NCI-H2029 treated with DMSO at 0.1 percent for 48 hours (cell line): ENCODE results near the gene RNFT2.
A peak's percentile ranks its signal among the peaks of the same experiment; 100 is the strongest.
"Not testable (repeated sequence)": the region's sequence is repeated elsewhere in the genome, so short reads cannot be mapped to it uniquely, and the experiment has no call there.

Experiments
- DNase-seq: peaks from one replicate; lab custom pipeline; 2025; lab: John Stamatoyannopoulos, UW

RNFT2 gene

GRCh38 chr12:116710370-116711150 is 27.6 kb upstream of the RNFT2 start:
- no peak for DNase-seq

- no peak for DNase-seq
Measured at GRCh38 chr12:116712458-116713303, 25.4 kb upstream of the RNFT2 start.

- no peak for DNase-seq
Measured at GRCh38 chr12:116713527-116713926, 24.6 kb upstream of the RNFT2 start.

GRCh38 chr12:116714175-116714574 is 23.9 kb upstream of the RNFT2 start:
- no peak for DNase-seq

GRCh38 chr12:116717466-116718437 is 20.4 kb upstream of the RNFT2 start:
- DNase-seq: no peak

- DNase-seq: peak; percentile 92
Measured at GRCh38 chr12:116718655-116719454, 19.3 kb upstream of the RNFT2 start.

GRCh38 chr12:116719731-116720528 is 18.2 kb upstream of the RNFT2 start:
- DNase-seq: no peak

GRCh38 chr12:116722245-116722644 is 15.9 kb upstream of the RNFT2 start:
- no peak for DNase-seq

GRCh38 chr12:116726694-116727093 is 11.4 kb upstream of the RNFT2 start:
- no peak for DNase-seq

- no peak for DNase-seq
Measured at GRCh38 chr12:116727261-116727660, 10.9 kb upstream of the RNFT2 start.

- no peak for DNase-seq
Measured at GRCh38 chr12:116727891-116728290, 10.2 kb upstream of the RNFT2 start.

GRCh38 chr12:116731801-116732200 is 6.3 kb upstream of the RNFT2 start:
- DNase-seq: no peak

GRCh38 chr12:116734156-116734768 is 3.9 kb upstream of the RNFT2 start:
- no peak for DNase-seq

GRCh38 chr12:116735084-116735483 is 3.0 kb upstream of the RNFT2 start:
- DNase-seq: no peak

- DNase-seq: no peak
Measured at GRCh38 chr12:116735951-116736599, 2.0 kb upstream of the RNFT2 start.

- DNase-seq: no peak
Measured at GRCh38 chr12:116736962-116737773, 947 bp upstream of the RNFT2 start.

GRCh38 chr12:116739381-116739887 is 1.3 kb downstream of the RNFT2 start:
- no peak for DNase-seq

GRCh38 chr12:116742787-116743186 is 4.7 kb downstream of the RNFT2 start:
- DNase-seq: not testable (repeated sequence)
